HepG2 (cell line): ENCODE data around the gene PATZ1. TPM values are rescaled to one million over a fixed set of nuclear protein-coding genes. Genes with fewer than 3 reads are reported as not detected.

Experiments
- MTA1 ChIP-seq: sonication (generic); formaldehyde crosslinking; IDR thresholded peaks from 2 replicates; pipeline ENCODE4 v1.4.0; 2020; ENCODE audit warnings: missing genetic modification reagents, mild to moderate bottlenecking, borderline replicate concordance
- NR2C2 ChIP-seq: sonication (generic); formaldehyde crosslinking; IDR thresholded peaks from 2 replicates; pipeline ENCODE4 v1.4.0; 2020; ENCODE audit warnings: missing genetic modification reagents, mild to moderate bottlenecking, moderate library complexity, borderline replicate concordance
- TOPORS ChIP-seq: sonication (generic); formaldehyde crosslinking; IDR thresholded peaks from 2 replicates; pipeline ENCODE4 v1.8.0; 2023; ENCODE audit warnings: mild to moderate bottlenecking, missing genetic modification reagents
- ZNF224 ChIP-seq: sonication (generic); formaldehyde crosslinking; IDR thresholded peaks from 2 replicates; pipeline ENCODE4 v1.5.0; 2020; ENCODE audit warnings: mild to moderate bottlenecking, missing genetic modification reagents
- ZNF460 ChIP-seq: sonication (generic); formaldehyde crosslinking; IDR thresholded peaks from 2 replicates; pipeline ENCODE4 v1.5.1; 2020; ENCODE audit warnings: missing genetic modification reagents, mild to moderate bottlenecking, borderline replicate concordance
- ZNF709 ChIP-seq: sonication (generic); formaldehyde crosslinking; IDR thresholded peaks from 2 replicates; pipeline ENCODE4 v1.5.0; 2020; ENCODE audit warnings: mild to moderate bottlenecking, missing genetic modification reagents
- ZNF780A ChIP-seq: sonication (generic); formaldehyde crosslinking; IDR thresholded peaks from 2 replicates; pipeline ENCODE4 v1.8.0; 2022; ENCODE audit warnings: mild to moderate bottlenecking, missing genetic modification reagents, moderate library complexity
- polyA plus RNA-seq, 8 experiments: library from polyadenylated mRNA; depleted of rRNA in 3 of 8; stranded (reverse) in 7 of 8; unstranded in 1 of 8; fragments of >200 nt; fragmentation: Illumina TruSeq in 4 of 8; extraction: Trizol in 4 of 8; gene quantifications; 2 replicates each; pipeline versions ENCODE4 v1.2.1 to v1.2.3, GENCODE V29; 2011 to 2016; ENCODE audit warnings: low read depth in 4 of 8, missing spikeins in 1 of 8, mixed read lengths in 1 of 8; ENCODE audit not compliant: insufficient read depth in 1 of 8
- total RNA-seq, 5 experiments: library from RNA; depleted of rRNA; stranded (reverse); fragments of >200 nt; fragmentation: Illumina TruSeq; extraction: Trizol; gene quantifications; 2 replicates each; pipeline ENCODE4 v1.2.3, GENCODE V29; 2016; ENCODE audit warnings: low read depth in 1 of 5
- TF ChIP-seq, protein P1 (sequence below): sonication (generic); formaldehyde crosslinking; IDR thresholded peaks from 2 replicates; pipeline ENCODE4 v1.8.0; 2022; ENCODE audit warnings: missing genetic modification reagents, low read depth, mild to moderate bottlenecking, borderline replicate concordance
- TF ChIP-seq, protein P2 (sequence below): sonication (generic); formaldehyde crosslinking; IDR thresholded peaks from 2 replicates; pipeline ENCODE4 v1.5.1; 2020; ENCODE audit warnings: mild to moderate bottlenecking, missing genetic modification reagents, borderline replicate concordance
- TF ChIP-seq, protein P3 (sequence below): sonication (generic); formaldehyde crosslinking; IDR thresholded peaks from 2 replicates; pipeline ENCODE4 v1.4.0; 2020; ENCODE audit warnings: missing genetic modification reagents
- TF ChIP-seq, protein P4 (sequence below): IDR thresholded peaks from 2 replicates; pipeline ENCODE4 v1.6.1; 2018; ENCODE audit warnings: missing genetic modification reagents
- TF ChIP-seq, protein P5 (sequence below): sonication (generic); formaldehyde crosslinking; IDR thresholded peaks from 2 replicates; pipeline ENCODE4 v1.8.1; 2023; ENCODE audit warnings: mild to moderate bottlenecking, missing genetic modification reagents

The PATZ1 gene
- total and polyA plus RNA-seq, 2 of the 13 experiments (the other 11 are each of a cell fraction or from before 2014, with no cell fraction given), result 24.9 to 30.5 TPM

DNA sequence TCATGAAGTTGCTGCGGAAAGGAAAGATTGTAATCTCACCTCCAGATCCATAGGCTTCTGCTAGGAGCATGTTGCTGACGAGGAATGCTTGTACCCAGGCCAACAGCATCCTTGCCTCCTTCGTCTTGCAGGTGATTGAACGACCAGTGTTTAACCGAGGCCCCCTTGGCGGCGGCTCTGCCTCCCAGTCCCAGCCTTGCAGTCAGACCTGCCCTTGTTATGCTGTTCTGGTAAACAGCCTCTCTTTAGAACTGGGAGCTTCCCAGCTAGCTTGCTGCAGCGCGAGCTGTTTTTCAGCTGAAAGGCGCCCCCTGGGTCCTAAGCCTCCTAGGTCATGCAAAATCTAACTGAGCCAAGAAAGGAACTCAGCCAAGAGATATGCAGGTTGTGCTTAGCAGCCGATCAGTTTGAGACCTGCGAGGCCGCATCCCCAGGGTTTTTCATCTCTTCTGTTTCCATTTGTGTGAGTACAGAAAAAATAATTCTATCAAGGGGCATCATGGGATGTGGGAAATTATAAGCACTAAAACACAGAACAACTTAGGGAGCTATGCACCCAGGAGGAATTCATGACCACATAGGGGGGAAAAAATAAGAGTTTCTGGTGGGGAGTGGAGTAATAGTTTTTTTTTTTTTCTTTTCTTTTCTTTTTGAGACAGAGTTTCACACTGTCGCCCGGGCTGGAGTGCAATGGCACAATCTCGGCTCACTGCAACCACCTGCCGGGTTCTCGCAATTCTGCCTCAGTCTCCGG lies 53.7 kb downstream of the PATZ1 start, which contains the start of gene PIK3IP1 (continued):
- TF ChIP-seq, protein P1, sequence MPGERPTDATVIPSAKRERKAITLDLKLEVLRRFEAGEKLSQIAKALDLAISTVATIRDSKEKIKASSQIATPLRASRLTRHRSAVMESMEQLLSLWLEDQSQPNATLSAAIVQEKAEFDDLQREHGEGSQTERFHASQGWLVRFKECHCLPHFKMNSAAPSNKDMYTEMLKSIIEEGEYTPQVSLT (CRISPR knock-in tag), result no peak
- no peak for TF ChIP-seq TOPORS (CRISPR knock-in tag)
- TF ChIP-seq NR2C2 (CRISPR knock-in tag), result no peak
- TF ChIP-seq MTA1, result 0 out of 2 replicates have a peak, but pooled peaks have one; percentile 24
- TF ChIP-seq ZNF780A, result no peak
- TF ChIP-seq, protein P2, sequence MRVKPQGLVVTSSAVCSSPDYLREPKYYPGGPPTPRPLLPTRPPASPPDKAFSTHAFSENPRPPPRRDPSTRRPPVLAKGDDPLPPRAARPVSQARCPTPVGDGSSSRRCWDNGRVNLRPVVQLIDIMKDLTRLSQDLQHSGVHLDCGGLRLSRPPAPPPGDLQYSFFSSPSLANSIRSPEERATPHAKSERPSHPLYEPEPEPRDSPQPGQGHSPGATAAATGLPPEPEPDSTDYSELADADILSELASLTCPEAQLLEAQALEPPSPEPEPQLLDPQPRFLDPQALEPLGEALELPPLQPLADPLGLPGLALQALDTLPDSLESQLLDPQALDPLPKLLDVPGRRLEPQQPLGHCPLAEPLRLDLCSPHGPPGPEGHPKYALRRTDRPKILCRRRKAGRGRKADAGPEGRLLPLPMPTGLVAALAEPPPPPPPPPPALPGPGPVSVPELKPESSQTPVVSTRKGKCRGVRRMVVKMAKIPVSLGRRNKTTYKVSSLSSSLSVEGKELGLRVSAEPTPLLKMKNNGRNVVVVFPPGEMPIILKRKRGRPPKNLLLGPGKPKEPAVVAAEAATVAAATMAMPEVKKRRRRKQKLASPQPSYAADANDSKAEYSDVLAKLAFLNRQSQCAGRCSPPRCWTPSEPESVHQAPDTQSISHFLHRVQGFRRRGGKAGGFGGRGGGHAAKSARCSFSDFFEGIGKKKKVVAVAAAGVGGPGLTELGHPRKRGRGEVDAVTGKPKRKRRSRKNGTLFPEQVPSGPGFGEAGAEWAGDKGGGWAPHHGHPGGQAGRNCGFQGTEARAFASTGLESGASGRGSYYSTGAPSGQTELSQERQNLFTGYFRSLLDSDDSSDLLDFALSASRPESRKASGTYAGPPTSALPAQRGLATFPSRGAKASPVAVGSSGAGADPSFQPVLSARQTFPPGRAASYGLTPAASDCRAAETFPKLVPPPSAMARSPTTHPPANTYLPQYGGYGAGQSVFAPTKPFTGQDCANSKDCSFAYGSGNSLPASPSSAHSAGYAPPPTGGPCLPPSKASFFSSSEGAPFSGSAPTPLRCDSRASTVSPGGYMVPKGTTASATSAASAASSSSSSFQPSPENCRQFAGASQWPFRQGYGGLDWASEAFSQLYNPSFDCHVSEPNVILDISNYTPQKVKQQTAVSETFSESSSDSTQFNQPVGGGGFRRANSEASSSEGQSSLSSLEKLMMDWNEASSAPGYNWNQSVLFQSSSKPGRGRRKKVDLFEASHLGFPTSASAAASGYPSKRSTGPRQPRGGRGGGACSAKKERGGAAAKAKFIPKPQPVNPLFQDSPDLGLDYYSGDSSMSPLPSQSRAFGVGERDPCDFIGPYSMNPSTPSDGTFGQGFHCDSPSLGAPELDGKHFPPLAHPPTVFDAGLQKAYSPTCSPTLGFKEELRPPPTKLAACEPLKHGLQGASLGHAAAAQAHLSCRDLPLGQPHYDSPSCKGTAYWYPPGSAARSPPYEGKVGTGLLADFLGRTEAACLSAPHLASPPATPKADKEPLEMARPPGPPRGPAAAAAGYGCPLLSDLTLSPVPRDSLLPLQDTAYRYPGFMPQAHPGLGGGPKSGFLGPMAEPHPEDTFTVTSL (CRISPR knock-in tag), result no peak
- TF ChIP-seq ZNF224, result no peak
- TF ChIP-seq, protein P3, sequence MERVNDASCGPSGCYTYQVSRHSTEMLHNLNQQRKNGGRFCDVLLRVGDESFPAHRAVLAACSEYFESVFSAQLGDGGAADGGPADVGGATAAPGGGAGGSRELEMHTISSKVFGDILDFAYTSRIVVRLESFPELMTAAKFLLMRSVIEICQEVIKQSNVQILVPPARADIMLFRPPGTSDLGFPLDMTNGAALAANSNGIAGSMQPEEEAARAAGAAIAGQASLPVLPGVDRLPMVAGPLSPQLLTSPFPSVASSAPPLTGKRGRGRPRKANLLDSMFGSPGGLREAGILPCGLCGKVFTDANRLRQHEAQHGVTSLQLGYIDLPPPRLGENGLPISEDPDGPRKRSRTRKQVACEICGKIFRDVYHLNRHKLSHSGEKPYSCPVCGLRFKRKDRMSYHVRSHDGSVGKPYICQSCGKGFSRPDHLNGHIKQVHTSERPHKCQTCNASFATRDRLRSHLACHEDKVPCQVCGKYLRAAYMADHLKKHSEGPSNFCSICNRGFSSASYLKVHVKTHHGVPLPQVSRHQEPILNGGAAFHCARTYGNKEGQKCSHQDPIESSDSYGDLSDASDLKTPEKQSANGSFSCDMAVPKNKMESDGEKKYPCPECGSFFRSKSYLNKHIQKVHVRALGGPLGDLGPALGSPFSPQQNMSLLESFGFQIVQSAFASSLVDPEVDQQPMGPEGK (CRISPR knock-in tag), result peak; percentile 24; the same call in 1 of the 2 replicates
- TF ChIP-seq, protein P4, sequence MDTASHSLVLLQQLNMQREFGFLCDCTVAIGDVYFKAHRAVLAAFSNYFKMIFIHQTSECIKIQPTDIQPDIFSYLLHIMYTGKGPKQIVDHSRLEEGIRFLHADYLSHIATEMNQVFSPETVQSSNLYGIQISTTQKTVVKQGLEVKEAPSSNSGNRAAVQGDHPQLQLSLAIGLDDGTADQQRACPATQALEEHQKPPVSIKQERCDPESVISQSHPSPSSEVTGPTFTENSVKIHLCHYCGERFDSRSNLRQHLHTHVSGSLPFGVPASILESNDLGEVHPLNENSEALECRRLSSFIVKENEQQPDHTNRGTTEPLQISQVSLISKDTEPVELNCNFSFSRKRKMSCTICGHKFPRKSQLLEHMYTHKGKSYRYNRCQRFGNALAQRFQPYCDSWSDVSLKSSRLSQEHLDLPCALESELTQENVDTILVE (CRISPR knock-in tag), result peak; percentile 49; the same call in 1 of the 2 replicates
- no peak for TF ChIP-seq ZNF460 (CRISPR knock-in tag)
- TF ChIP-seq, protein P5, sequence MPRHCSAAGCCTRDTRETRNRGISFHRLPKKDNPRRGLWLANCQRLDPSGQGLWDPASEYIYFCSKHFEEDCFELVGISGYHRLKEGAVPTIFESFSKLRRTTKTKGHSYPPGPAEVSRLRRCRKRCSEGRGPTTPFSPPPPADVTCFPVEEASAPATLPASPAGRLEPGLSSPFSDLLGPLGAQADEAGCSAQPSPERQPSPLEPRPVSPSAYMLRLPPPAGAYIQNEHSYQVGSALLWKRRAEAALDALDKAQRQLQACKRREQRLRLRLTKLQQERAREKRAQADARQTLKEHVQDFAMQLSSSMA, result no peak
- no peak for TF ChIP-seq ZNF709 (CRISPR knock-in tag)
